ENCODE measurements around the gene EFNA4. TPM values are rescaled to one million over a fixed set of nuclear protein-coding genes. Genes with fewer than 3 reads are reported as not detected.

EFNA4 gene
- total and polyA plus RNA-seq, 2 of the 8 experiments (the other 6 are each of a cell fraction or from before 2014, with no cell fraction given), result 21.9 to 23.9 TPM

DNA sequence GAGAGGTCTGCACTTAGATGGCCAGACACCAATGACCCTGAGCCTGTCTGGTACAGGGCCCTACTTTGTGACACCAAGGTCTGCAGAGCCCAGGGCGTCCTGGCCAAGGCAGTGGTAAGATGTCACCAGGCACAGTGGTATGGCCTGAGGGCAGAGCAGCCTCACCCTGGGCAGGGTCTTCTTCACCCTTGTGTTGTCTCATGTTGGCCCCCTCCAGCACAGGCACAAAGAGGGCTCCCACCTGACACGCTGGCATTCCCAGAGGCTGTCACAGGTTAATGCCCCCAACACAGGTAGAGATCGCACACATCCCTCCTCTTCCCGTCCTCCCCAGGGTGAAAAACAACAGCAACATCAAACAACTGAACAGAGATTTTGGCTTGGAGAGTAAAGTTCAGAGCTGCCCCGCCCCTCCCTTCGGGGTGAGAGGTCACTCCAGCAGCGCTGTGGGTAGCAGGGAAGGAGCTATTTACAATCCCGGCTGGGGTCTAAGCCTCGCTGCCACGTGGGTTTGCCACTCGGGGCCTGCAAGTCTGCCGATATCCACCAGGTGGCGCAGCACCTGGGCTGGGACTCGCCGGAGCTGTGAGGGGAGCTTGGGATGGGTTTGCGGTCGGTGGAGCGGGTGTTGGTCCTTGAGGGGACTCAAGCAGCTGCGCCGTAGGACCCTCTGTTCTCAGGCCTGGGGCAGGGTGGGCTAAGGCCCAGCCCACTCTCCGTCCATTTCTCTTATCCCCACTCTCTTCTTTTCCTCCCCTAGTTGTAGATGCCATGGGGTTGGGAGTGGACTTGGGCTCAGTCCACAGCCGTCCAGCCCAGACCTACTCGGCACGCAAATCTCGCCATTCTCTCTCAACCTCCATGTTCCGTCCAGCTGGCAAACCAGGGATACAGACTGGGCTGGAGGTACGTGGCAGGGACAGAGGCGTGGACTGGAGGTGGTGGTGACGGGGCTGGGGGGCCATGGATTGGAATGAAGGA is 27.8 kb downstream of the EFNA4 start (continued):
- TF ChIP-seq POU5F1 (IDR thresholded peaks at IDR 0.05; ENCODE audit: low read depth, low read length) (no peak), ZNF274 (IDR thresholded peaks at IDR 0.05; ENCODE audit: borderline replicate concordance, extremely low read depth, low read length) (no peak), RAD21 (IDR thresholded peaks at IDR 0.05 in 1 of 2, conservative IDR thresholded peaks at IDR 0.05 in 1 of 2; ENCODE audit: low read depth in 2 of 2, low read length in 2 of 2) (peak; percentile 80 to 87), CBX5 (IDR thresholded peaks at IDR 0.05; ENCODE audit: low read depth, low read length) (no peak), NRF1 (IDR thresholded peaks at IDR 0.05; ENCODE audit: low read depth, low read length) (no peak), RBBP5 (IDR thresholded peaks at IDR 0.05; ENCODE audit: borderline replicate concordance, low read depth, low read length) (no peak), SP2 (IDR thresholded peaks at IDR 0.05; ENCODE audit: low read length) (no peak), BRCA1 (IDR thresholded peaks at IDR 0.05; ENCODE audit: low read depth, low read length) (no peak), CHD1 (IDR thresholded peaks at IDR 0.05; ENCODE audit: low read depth, low read length) (no peak), SIX5 (IDR thresholded peaks at IDR 0.05; ENCODE audit: low read depth, low read length) (no peak), RFX5 (IDR thresholded peaks at IDR 0.05; ENCODE audit: borderline replicate concordance, low read depth, low read length) (no peak), TEAD4 (IDR thresholded peaks at IDR 0.05; ENCODE audit: low read depth, low read length) (0 out of 2 replicates have a peak, but pooled peaks have one; percentile 4), KDM5A (IDR thresholded peaks at IDR 0.05; ENCODE audit: low read length) (no peak), CBX8 (IDR thresholded peaks at IDR 0.05; ENCODE audit: borderline replicate concordance, low read depth, low read length) (no peak), MAFK (IDR thresholded peaks at IDR 0.05; ENCODE audit: low read depth, low read length) (no peak), RNF2 (IDR thresholded peaks at IDR 0.05; ENCODE audit: borderline replicate concordance, low read depth, low read length, missing control alignments, poor library complexity, severe bottlenecking) (no peak)
- TF ChIP-seq, protein P1, sequence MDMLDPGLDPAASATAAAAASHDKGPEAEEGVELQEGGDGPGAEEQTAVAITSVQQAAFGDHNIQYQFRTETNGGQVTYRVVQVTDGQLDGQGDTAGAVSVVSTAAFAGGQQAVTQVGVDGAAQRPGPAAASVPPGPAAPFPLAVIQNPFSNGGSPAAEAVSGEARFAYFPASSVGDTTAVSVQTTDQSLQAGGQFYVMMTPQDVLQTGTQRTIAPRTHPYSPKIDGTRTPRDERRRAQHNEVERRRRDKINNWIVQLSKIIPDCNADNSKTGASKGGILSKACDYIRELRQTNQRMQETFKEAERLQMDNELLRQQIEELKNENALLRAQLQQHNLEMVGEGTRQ (IDR thresholded peaks at IDR 0.05; ENCODE audit: low read length), result peak; percentile 57; the same call in 1 of the 2 replicates
- TF ChIP-seq, protein P2, sequence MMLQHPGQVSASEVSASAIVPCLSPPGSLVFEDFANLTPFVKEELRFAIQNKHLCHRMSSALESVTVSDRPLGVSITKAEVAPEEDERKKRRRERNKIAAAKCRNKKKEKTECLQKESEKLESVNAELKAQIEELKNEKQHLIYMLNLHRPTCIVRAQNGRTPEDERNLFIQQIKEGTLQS (IDR thresholded peaks at IDR 0.05; ENCODE audit: insufficient read depth, low read depth, low read length), result peak; percentile 44; the same call in 1 of the 2 replicates
- TF ChIP-seq, protein P3, sequence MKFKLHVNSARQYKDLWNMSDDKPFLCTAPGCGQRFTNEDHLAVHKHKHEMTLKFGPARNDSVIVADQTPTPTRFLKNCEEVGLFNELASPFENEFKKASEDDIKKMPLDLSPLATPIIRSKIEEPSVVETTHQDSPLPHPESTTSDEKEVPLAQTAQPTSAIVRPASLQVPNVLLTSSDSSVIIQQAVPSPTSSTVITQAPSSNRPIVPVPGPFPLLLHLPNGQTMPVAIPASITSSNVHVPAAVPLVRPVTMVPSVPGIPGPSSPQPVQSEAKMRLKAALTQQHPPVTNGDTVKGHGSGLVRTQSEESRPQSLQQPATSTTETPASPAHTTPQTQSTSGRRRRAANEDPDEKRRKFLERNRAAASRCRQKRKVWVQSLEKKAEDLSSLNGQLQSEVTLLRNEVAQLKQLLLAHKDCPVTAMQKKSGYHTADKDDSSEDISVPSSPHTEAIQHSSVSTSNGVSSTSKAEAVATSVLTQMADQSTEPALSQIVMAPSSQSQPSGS (IDR thresholded peaks at IDR 0.05; ENCODE audit: low read length), result no peak

Data from H1 (cell line).